Coronary artery (tissue), 2 donors: ENCODE measurements around the gene MIEN1.

Experiments
- DNase-seq: peaks from one replicate; pipeline ENCODE4 v3.0.0-alpha.2; 2017; ENCODE audit warnings: low spot score
- H3K27ac ChIP-seq, 2 donors: fragments of 200-600 bp; sonication (generic); one replicate each; pipeline ENCODE4 v1.5.1; 2016 to 2019
- H3K4me3 ChIP-seq: fragments of 200-600 bp; sonication (generic); 2 replicates; pipeline ENCODE4 v1.5.1; 2016; ENCODE audit warnings: mild to moderate bottlenecking, moderate library complexity
- TF ChIP-seq, protein P1 (sequence below): fragments of 200-600 bp; sonication (generic); IDR thresholded peaks from one replicate; pipeline ENCODE4 v1.5.1; 2019; ENCODE audit warnings: antibody characterized with exemption

MIEN1 gene

DNA sequence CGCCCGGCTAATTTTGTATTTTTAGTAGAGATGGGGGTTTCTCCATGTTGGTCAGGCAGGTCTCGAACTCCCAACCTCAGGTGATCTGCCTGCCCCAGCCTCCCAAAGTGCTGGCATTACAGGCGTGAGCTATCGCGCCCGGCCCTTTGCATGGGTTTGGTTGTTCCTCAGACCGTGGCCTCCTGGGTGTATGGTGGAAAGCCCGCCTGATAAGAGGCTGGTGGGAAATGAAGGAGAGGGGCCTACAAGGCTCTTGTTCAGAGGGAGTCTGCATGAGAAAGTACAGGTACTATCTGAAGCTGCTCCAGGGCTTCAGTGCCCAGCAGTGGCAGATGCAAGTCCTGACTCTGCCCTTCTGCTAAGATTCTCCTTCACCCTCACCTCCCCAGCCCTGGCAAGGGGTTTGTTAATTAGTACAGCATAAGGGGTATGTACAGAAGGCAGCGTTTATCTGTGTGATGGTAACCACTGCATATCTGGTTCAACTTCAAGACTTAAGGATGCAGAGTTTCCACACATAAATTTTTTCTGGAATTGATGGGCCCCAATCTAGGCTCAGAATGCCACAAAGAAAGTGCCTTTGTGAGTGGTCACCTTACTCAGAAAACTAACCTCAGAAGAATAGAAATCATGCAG lies 31.6 kb upstream of the MIEN1 start:
- peak; percentile 43 for DNase-seq
- H3K4me3 ChIP-seq, result no peak overlapping the region
- H3K27ac ChIP-seq, result no peak overlapping the region
- TF ChIP-seq, protein P1, sequence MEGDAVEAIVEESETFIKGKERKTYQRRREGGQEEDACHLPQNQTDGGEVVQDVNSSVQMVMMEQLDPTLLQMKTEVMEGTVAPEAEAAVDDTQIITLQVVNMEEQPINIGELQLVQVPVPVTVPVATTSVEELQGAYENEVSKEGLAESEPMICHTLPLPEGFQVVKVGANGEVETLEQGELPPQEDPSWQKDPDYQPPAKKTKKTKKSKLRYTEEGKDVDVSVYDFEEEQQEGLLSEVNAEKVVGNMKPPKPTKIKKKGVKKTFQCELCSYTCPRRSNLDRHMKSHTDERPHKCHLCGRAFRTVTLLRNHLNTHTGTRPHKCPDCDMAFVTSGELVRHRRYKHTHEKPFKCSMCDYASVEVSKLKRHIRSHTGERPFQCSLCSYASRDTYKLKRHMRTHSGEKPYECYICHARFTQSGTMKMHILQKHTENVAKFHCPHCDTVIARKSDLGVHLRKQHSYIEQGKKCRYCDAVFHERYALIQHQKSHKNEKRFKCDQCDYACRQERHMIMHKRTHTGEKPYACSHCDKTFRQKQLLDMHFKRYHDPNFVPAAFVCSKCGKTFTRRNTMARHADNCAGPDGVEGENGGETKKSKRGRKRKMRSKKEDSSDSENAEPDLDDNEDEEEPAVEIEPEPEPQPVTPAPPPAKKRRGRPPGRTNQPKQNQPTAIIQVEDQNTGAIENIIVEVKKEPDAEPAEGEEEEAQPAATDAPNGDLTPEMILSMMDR, result no peak

DNA sequence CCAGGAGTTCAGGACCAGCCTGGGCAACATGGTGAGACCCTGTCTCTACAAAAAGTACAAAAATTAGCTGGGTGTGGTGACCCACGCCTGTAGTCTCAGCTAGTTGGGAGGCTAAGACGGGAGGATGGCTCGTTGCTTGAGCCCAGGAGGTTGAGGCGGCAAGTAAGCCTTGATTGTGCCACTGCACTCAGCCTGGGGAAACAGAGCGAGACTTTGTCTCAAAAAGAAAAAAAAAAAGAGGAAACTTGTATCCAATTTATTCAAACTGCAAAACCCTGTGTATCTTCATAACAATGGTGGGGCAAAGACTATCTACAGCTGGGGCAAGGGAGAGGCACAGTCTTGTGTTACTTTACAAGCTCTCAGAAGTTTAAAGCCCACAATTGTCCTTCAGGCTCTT lies 28.9 kb upstream of the MIEN1 start:
- H3K4me3 ChIP-seq, result no peak overlapping the region
- H3K27ac ChIP-seq, result no peak overlapping the region
- DNase-seq, result peak; percentile 41
- TF ChIP-seq, protein P1, result no peak

DNA sequence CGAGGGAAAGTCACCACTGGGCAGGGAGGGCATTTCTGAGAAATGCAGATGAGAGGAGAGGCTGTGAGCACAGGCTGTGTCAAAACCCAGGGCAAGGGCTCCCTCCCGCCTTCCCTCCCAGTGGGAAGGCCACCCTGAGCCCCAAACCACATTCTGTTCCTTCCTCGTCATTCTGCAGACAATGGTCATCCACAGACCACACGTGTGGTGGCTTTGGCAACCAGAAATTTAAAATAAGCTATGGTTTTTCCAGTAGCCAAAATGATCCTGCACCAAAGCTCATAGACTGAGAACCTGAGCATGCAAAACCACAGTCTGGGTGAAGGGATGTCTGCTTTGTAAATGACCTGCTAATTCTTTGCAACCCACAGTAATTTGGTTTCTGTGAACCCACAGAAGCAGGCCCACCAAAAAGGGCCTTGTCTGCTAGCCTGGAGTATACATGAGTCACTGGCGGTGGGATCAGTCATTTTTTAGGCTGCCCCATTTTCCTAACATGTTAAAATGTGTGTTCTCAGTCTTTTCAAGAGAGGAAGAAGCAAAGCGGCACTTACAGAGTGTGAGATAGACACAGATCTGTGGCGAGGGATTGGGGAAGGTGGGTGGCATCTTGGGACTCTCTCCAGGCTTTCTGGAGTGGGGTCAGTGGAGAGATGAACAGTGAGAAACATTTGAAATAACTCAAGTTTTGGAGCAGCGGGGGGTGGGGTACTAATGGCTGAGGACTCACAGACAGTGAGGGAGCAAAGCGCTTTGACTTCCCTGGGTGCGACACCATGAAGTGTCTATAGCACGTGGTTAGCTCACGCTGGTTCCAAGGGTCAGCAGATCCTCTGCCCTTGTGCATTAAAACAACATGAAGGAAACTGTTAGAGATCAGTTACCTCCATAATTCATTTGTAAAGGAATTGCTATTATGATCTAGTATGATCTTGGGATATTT lies 27.9 kb upstream of the MIEN1 start:
- Histone ChIP-seq H3K27ac (no peak overlapping the region), H3K4me3 (no peak overlapping the region)
- DNase-seq, result peak; percentile 66
- TF ChIP-seq, protein P1, result no peak

DNA sequence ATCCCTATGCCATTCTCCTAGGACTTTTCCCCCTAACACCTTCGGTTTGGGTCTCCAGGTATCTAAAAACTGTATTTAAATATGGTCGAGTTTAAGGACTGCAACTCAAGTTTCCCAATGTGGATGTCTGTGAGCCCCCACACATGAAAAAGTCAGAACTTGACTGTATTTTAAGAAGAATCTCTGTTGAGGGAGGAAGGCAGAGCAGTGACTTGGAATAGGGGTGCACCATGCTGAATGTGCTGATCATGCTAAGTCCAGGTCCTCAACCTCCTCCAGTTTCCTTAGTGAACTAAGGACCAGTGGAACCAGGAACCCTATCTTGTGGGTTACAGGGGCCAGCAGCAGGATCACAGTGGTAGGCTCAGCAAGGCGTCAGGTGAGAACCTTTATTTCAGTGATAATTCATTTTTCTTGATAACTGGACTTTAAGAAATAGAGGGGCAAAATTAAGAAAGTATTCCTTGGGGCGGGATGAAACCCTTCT lies 26.9 kb upstream of the MIEN1 start:
- TF ChIP-seq, protein P1, result no peak
- H3K27ac ChIP-seq, result no peak overlapping the region
- no peak overlapping the region for H3K4me3 ChIP-seq
- DNase-seq, result no peak

DNA sequence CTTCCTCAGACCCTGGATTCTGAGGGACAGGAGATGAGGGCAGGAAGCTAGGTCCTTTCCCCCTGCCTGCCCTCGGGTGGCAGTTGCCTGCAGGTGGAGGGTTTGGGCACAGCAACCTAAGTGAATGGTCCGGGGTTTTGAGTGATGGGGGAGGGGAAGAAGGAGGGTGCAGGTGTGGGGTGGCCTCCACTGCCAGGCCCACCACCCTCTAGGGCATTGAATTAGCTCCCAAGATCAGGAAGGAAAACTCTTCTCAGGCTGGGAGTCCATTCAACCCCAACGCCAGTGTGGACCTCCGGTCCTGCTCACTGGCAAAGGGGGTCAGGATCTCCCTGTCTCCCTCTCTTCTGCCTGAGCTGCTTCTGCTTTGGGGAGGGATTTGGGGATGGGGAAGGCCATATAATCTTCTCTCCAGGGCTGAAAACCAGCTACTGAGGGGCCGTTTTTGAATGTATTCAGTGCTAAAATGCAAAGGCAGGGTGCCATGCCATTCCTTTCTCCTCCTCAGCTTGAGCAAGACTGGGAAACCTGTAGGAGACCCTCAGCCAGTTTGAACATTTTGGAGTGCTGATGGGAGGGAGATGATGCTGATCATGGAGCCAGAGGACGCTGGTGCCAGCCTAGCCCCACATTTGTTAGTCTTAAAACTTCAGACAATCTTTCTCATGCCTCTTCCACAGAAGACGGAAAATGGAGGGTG lies 26.2 kb upstream of the MIEN1 start:
- DNase-seq, result peak; percentile 24

DNA sequence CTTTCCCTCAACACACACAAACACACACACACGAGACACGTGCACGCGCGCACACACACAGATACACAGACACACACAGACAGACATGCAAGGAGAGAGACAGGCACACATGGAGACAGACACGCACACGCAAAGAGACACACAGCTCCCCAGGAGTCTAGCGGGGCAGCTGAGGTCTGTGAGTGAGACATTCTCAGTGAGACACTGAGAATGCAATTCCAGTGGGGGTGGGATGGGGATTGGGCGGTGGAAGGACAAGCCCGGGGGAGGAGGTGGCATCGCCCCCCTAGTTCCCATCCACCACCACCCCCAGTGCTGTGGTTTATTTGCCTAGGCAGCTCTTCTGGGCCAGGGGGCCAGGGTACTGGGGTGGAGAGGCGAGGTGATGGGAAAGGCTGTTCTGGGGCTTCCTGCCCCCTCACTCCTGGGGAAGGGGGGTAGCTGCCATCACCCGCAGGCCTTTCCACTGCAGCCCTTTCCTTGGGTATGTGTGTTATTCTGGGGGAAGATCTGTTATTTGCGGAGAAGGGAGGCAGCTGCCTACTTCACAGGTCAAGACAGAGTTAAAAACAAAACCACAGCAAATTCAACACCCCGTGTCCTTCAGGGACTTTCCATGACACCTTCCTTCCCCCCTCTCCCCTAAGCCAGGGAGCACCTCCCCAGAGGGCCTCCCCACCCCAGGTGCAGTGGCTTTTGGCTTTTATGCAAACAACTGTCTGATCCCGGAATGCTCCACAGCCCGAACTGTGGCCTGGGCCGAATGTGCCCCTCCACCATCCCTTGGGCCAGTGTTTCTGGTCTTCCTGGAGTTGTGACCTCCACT lies 25.4 kb upstream of the MIEN1 start:
- DNase-seq, result peak; percentile 72
- Histone ChIP-seq H3K4me3 (no peak overlapping the region), H3K27ac (peak overlapping the region in 1 of 2 donors; percentile 99)
- TF ChIP-seq, protein P1, result no peak

More for the DNA sequence above, 26.2 kb upstream of the MIEN1 start:
- TF ChIP-seq, protein P1, result no peak
- H3K27ac ChIP-seq, result no peak overlapping the region
- no peak overlapping the region for H3K4me3 ChIP-seq
